ENCODE results near the gene FRS3.

Gene FRS3

GRCh38 chr6:41783106-41783780, 3.5 kb upstream of the FRS3 start:
- Histone ChIP-seq H3K36me3 (ENCODE audit: control insufficient read depth, insufficient read depth, low read length) (no peaks in the 10 kb centered on the region), H3K4me3 (replicated peaks; ENCODE audit: low read depth, low read length) (no peak overlapping the region), H3K27me3 (replicated peaks; ENCODE audit: control insufficient read depth, insufficient read depth, low read length) (no peaks in the 10 kb centered on the region)
- DNase-seq (ENCODE audit: extremely low read depth, insufficient read length), result no peak
- TF ChIP-seq CTCF (IDR thresholded peaks at IDR 0.05; ENCODE audit: insufficient read depth, low read length, poor library complexity, severe bottlenecking), result no peak

GRCh38 chr6:41781366-41781730, 1.6 kb upstream of the FRS3 start:
- no peak for DNase-seq (ENCODE audit: extremely low read depth, insufficient read length)
- no peak overlapping the region for H3K4me3 ChIP-seq (replicated peaks; ENCODE audit: low read depth, low read length)
- no peaks in the 10 kb centered on the region for H3K27me3 ChIP-seq (replicated peaks; ENCODE audit: control insufficient read depth, insufficient read depth, low read length)

GRCh38 chr6:41780551-41781365, 1.1 kb upstream of the FRS3 start, which contains the start of gene PRICKLE4:
TSS of gene PRICKLE4 (plus strand) at chr6:41780782. CDS start at chr6:41783474, 2,692 bp downstream.
- DNase-seq (ENCODE audit: extremely low read depth, insufficient read length), result no peak
- peak within 1 kb of the TSS; percentile 69 for H3K4me3 ChIP-seq (replicated peaks; ENCODE audit: low read depth, low read length)
- TF ChIP-seq CTCF (IDR thresholded peaks at IDR 0.05; ENCODE audit: insufficient read depth, low read length, poor library complexity, severe bottlenecking), result no peak

More at GRCh38 chr6:41781366-41781730, 1.6 kb upstream of the FRS3 start:
- H3K36me3 ChIP-seq (ENCODE audit: control insufficient read depth, insufficient read depth, low read length), result no peaks in the 10 kb centered on the region
- no peak for TF ChIP-seq CTCF (IDR thresholded peaks at IDR 0.05; ENCODE audit: insufficient read depth, low read length, poor library complexity, severe bottlenecking)

GRCh38 chr6:41779336-41779735, 364 bp downstream of the FRS3 start:
- Histone ChIP-seq H3K36me3 (ENCODE audit: control insufficient read depth, insufficient read depth, low read length) (peaks cover 2% of the 10 kb centered on the region), H3K4me3 (replicated peaks; ENCODE audit: low read depth, low read length) (peak overlapping the region; percentile 69), H3K27me3 (replicated peaks; ENCODE audit: control insufficient read depth, insufficient read depth, low read length) (no peaks in the 10 kb centered on the region)
- DNase-seq (ENCODE audit: extremely low read depth, insufficient read length), result no peak
- TF ChIP-seq CTCF (IDR thresholded peaks at IDR 0.05; ENCODE audit: insufficient read depth, low read length, poor library complexity, severe bottlenecking), result no peak

More at GRCh38 chr6:41780551-41781365, 1.1 kb upstream of the FRS3 start, which contains the start of gene PRICKLE4:
- Histone ChIP-seq H3K27me3 (replicated peaks; ENCODE audit: control insufficient read depth, insufficient read depth, low read length) (no peaks in the 10 kb centered on the region), H3K36me3 (ENCODE audit: control insufficient read depth, insufficient read depth, low read length) (no peaks in the 10 kb centered on the region)

- peaks cover 2% of the 10 kb centered on the region for H3K36me3 ChIP-seq (ENCODE audit: control insufficient read depth, insufficient read depth, low read length)
- no peaks in the 10 kb centered on the region for H3K27me3 ChIP-seq (replicated peaks; ENCODE audit: control insufficient read depth, insufficient read depth, low read length)
These were observed 805 bp downstream of the FRS3 start for GRCh38 chr6:41778895-41779294.

More at GRCh38 chr6:41778895-41779294, 805 bp downstream of the FRS3 start:
- no peak for DNase-seq (ENCODE audit: extremely low read depth, insufficient read length)
- peak overlapping the region; percentile 69 for H3K4me3 ChIP-seq (replicated peaks; ENCODE audit: low read depth, low read length)
- TF ChIP-seq CTCF (IDR thresholded peaks at IDR 0.05; ENCODE audit: insufficient read depth, low read length, poor library complexity, severe bottlenecking), result no peak
